ENCODE results near the gene INS.

DNA sequence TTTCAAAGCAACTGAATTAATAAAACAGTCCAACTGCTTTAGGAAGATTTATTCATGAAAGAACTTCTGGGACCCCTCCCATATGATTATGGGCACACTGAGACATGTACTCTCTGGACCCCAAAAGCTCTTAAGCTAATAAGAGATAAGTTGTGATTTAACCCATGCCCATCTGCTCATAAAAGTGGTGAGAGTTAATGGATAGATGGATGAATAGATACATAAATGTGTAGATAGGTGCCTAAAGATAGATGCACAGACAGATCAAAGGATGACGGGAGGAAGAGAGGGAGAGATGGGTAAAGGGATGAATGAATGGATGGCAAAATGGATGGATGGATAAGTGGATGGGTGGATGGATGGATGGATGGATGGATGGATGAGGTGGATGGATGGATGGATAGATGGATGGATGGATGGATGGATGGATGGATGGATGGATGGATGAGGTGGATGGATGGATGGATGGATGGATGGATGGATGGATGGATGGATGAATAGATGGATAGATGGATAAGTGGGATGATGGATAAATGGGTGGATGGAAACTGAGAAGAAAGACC is 40.0 kb upstream of the INS start:
- TF ChIP-seq POLR2AphosphoS5 (IDR thresholded peaks at IDR 0.05): no peak
- TF ChIP-seq, protein P1, sequence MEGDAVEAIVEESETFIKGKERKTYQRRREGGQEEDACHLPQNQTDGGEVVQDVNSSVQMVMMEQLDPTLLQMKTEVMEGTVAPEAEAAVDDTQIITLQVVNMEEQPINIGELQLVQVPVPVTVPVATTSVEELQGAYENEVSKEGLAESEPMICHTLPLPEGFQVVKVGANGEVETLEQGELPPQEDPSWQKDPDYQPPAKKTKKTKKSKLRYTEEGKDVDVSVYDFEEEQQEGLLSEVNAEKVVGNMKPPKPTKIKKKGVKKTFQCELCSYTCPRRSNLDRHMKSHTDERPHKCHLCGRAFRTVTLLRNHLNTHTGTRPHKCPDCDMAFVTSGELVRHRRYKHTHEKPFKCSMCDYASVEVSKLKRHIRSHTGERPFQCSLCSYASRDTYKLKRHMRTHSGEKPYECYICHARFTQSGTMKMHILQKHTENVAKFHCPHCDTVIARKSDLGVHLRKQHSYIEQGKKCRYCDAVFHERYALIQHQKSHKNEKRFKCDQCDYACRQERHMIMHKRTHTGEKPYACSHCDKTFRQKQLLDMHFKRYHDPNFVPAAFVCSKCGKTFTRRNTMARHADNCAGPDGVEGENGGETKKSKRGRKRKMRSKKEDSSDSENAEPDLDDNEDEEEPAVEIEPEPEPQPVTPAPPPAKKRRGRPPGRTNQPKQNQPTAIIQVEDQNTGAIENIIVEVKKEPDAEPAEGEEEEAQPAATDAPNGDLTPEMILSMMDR (IDR thresholded peaks at IDR 0.05): no peak

Measured in transverse colon (tissue), 4 donors.